ENCODE measurements around the gene OR6C65. TPM values are rescaled to one million over a fixed set of nuclear protein-coding genes. Genes with fewer than 3 reads are reported as not detected.

OR6C65 gene
- polyA plus RNA-seq, 1 experiment, result not detected

DNA sequence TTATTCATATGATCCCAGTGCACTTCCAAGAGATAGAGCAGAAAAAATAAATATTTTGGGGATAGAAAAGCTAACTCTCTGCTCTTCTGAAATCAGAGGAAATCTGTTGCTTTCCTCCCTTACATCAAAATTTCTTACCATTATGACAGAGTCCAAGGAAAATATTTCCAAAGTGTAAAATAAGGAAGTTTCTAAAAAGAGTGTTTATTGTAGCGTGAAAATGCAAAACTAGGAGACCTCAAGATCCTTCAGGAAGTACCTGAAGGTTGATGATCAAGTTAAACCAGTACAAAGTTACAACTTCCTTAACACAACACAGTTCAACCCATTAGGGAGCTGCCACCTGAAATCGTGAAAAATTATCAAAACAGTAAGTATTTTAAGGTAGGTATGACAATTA is 43.4 kb downstream of the OR6C65 start, which contains the start of gene OR6C2:
Gene OR6C2, plus strand, starts transcription at position 301 of the 400 bp plus-strand sequence. CDS start 8,138 bp downstream, outside the sequence.
- no peak for DNase-seq (ENCODE audit: low read depth)
- TF ChIP-seq CTCF (IDR thresholded peaks at IDR 0.05; ENCODE audit: insufficient read depth, low read depth, low read length), result no peak
- Histone ChIP-seq H3K4me3 (ENCODE audit: low read depth, low read length) (no peak within 1 kb of the TSS), H3K27me3 (ENCODE audit: control insufficient read depth, insufficient read depth, low read length) (no peaks in the 10 kb centered on the region), H3K36me3 (ENCODE audit: control insufficient read depth, insufficient read depth, low read length) (no peaks in the 10 kb centered on the region)
- ChIA-PET POLR2A (no interaction called here), CTCF (no interaction called here)

GRCh38 chr12:55445357-55445756 is 45.0 kb downstream of the OR6C65 start:
- CTCF ChIA-PET, result interaction anchor here (0.6 kb wide), 1 partner anchor 17 kb away, joined by 3 read pairs; no protein-coding TSS in a partner anchor

DNA sequence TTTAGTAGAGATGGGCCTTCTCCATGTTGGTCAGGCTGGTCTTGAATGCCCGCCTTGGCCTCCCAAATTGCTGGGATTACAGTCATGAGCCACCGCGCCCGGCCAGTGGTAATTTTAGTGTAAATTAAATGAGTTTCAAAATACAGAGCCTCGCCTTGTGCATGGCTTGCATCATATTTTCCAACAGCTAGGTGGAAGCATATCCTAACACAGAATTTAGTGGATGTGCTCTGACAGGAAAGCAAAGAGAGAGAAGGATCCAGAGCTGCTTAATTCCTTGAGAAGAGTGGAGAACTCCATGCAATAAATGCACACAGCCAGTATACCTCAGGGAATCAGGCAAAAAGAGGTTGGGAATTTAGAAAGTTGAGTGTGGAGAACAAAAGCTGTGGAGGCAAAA is 46.0 kb downstream of the OR6C65 start:
- Histone ChIP-seq H3K27me3 (ENCODE audit: control insufficient read depth, insufficient read depth, low read length) (no peaks in the 10 kb centered on the region), H3K36me3 (ENCODE audit: control insufficient read depth, insufficient read depth, low read length) (no peaks in the 10 kb centered on the region), H3K4me3 (ENCODE audit: low read depth, low read length) (no peak overlapping the region)
- DNase-seq (ENCODE audit: low read depth), result no peak
- CTCF ChIA-PET, result no interaction called here
- TF ChIP-seq CTCF (IDR thresholded peaks at IDR 0.05; ENCODE audit: insufficient read depth, low read depth, low read length), result no peak
- POLR2A ChIA-PET, result no interaction called here

More at GRCh38 chr12:55445357-55445756, 45.0 kb downstream of the OR6C65 start:
- H3K4me3 ChIP-seq (ENCODE audit: low read depth, low read length), result no peak overlapping the region
- H3K36me3 ChIP-seq (ENCODE audit: control insufficient read depth, insufficient read depth, low read length), result no peaks in the 10 kb centered on the region
- TF ChIP-seq CTCF (IDR thresholded peaks at IDR 0.05; ENCODE audit: insufficient read depth, low read depth, low read length), result no peak
- no peak for DNase-seq (ENCODE audit: low read depth)
- POLR2A ChIA-PET, result no interaction called here
- H3K27me3 ChIP-seq (ENCODE audit: control insufficient read depth, insufficient read depth, low read length), result no peaks in the 10 kb centered on the region

GRCh38 chr12:55448825-55449224 is 48.5 kb downstream of the OR6C65 start:
- no peak for DNase-seq (ENCODE audit: low read depth)
- Histone ChIP-seq H3K36me3 (ENCODE audit: control insufficient read depth, insufficient read depth, low read length) (no peaks in the 10 kb centered on the region), H3K4me3 (ENCODE audit: low read depth, low read length) (no peak overlapping the region), H3K27me3 (ENCODE audit: control insufficient read depth, insufficient read depth, low read length) (no peaks in the 10 kb centered on the region)
- ChIA-PET CTCF (no interaction called here), POLR2A (no interaction called here)
- TF ChIP-seq CTCF (IDR thresholded peaks at IDR 0.05; ENCODE audit: insufficient read depth, low read depth, low read length), result no peak

Other genes starting within 250 kb of the OR6C65 start
- gene OR10A7, start 179.5 kb upstream of the OR6C65 start, polyA plus RNA-seq (2011; rRNA removed), result not detected in 2 replicates
- gene OR6C74, start 155.9 kb upstream of the OR6C65 start, polyA plus RNA-seq (2011; rRNA removed), result not detected in 2 replicates
- not detected in 2 replicates for gene OR6C6, start 104.0 kb upstream of the OR6C65 start, polyA plus RNA-seq (2011; rRNA removed)
- not detected in 2 replicates for gene OR6C1, start 86.2 kb upstream of the OR6C65 start, polyA plus RNA-seq (2011; rRNA removed)
- not detected in 2 replicates for gene OR6C3, start 69.8 kb upstream of the OR6C65 start, polyA plus RNA-seq (2011; rRNA removed)
- not detected in 2 replicates for gene OR6C75, start 37.6 kb upstream of the OR6C65 start, polyA plus RNA-seq (2011; rRNA removed)
- not detected in 2 replicates for gene OR6C76, start 25.7 kb downstream of the OR6C65 start, polyA plus RNA-seq (2011; rRNA removed)
- gene OR6C2, start 43.5 kb downstream of the OR6C65 start, polyA plus RNA-seq (2011; rRNA removed), result not detected in 2 replicates
- gene OR6C70, start 69.6 kb downstream of the OR6C65 start, polyA plus RNA-seq (2011; rRNA removed), result not detected in 2 replicates
- not detected in 2 replicates for gene OR6C68, start 91.8 kb downstream of the OR6C65 start, polyA plus RNA-seq (2011; rRNA removed)
- gene OR6C4, start 149.1 kb downstream of the OR6C65 start, polyA plus RNA-seq (2011; rRNA removed), result not detected in 2 replicates
- not detected in 2 replicates for gene OR2AP1, start 171.9 kb downstream of the OR6C65 start, polyA plus RNA-seq (2011; rRNA removed)
- not detected in 2 replicates for gene OR10P1, start 236.4 kb downstream of the OR6C65 start, polyA plus RNA-seq (2011; rRNA removed)